Left colon (tissue), 2 donors: ENCODE measurements around the gene HIPK4. TPM values are rescaled to one million over a fixed set of nuclear protein-coding genes. Genes with fewer than 3 reads are reported as not detected.
A peak's percentile ranks its signal among the peaks of the same experiment; 100 is the strongest.
"Not testable (repeated sequence)": the region's sequence is repeated elsewhere in the genome, so short reads cannot be mapped to it uniquely, and the experiment has no call there.

Experiments used
- ATAC-seq: fragments of 200-7000 bp; cut with Tn5 transposase; one replicate; pipeline ENCODE4 v1.9.1; 2020; ENCODE audit warnings: mild to moderate bottlenecking, moderate library complexity
- DNase-seq, 2 donors: peaks; one replicate each; pipeline ENCODE4 v3.0.0-alpha.2; 2020
- intact Hi-C, 2 donors: fragments of 100-400 bp; cut with DNase I in 1 of 2; cut with micrococcal nuclease in 1 of 2; formaldehyde crosslinking; loops; one replicate each; pipeline versions ENCODE4 v1.11.2 to v1.14.0; 2022; cut with DNase I, micrococcal nuclease
- long read RNA-seq: library from polyadenylated mRNA; unstranded; transcript quantifications from one replicate; pipeline ENCODE4 v2.0.0, GENCODE V29; 2021
- total RNA-seq, 2 donors: library from RNA; stranded (reverse); fragmentation: NEBNext Ultra II Directional; extraction: Animal tissue kit (Norgen Biotek cat#: 25700); gene quantifications; one replicate each; pipeline ENCODE4 v1.2.1, GENCODE V29; 2021
- donor health status: DM: no; HTN: no; CAD: no.
- donor health status: DM: yes; HTN: yes; CAD: no.

The HIPK4 gene, protein sequence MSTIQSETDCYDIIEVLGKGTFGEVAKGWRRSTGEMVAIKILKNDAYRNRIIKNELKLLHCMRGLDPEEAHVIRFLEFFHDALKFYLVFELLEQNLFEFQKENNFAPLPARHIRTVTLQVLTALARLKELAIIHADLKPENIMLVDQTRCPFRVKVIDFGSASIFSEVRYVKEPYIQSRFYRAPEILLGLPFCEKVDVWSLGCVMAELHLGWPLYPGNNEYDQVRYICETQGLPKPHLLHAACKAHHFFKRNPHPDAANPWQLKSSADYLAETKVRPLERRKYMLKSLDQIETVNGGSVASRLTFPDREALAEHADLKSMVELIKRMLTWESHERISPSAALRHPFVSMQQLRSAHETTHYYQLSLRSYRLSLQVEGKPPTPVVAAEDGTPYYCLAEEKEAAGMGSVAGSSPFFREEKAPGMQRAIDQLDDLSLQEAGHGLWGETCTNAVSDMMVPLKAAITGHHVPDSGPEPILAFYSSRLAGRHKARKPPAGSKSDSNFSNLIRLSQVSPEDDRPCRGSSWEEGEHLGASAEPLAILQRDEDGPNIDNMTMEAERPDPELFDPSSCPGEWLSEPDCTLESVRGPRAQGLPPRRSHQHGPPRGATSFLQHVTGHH
- total RNA-seq = under 1 TPM in 1 of 2 donors, not detected in 1; 0.11 TPM
- long read RNA-seq = 0 reads

DNA sequence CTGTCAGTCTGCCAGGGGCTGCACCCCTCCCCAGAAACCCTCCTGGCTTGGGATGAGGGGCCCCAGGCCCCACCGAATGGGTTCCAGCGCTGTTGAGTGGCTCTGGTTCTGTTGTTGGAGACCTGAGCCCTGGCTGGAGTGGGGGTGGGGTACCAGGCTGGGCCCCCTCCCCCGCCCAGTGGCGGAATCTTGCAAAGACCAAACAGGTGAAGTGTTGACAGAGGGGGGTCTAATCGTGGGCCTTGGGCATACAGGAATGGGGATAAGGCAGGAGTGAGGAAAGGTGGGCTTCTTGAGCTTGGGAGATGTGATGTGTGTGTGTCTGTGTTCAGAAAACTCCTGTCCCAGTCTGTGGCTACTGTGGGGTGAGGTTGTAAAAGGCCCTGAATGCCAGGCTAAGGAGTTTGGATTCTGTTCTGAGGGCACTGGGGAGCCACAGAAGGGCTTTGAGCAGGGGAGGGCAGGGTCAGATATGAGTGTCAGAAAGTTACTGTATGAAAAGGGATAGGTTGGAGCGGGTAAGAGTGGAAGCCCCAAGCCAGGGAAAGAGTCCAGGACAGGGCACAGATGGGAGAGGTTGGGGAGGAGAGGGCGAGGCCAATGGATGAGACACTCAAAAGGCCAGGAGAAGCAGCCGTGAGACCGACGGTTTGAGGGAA lies at the start of gene HIPK4:
TSS of gene HIPK4 (minus strand) at position 98 of the 659 bp plus-strand sequence. CDS start 279 bp downstream, outside the sequence.
- ATAC-seq = no peak
- intact Hi-C loops = no loop called here
- no peak for DNase-seq

DNA sequence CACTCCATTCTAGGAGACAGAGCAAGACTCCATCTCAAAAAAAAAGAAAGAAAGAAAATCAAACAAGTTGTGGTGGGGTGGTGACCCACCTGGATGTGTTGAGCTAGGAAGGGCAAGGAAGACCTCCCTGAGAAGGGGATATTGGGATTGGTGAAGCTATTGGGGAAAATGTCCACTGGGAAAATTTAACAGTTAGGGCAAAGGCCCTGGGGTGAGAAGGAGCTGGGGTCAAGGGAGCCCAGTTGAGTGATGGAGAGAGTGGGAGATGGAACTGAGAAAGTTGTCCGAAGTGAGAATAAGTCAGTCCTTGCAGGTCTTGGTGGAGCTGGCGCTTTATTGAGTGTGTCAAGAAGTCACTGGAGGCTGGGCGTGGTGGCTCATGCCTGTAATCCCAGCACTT lies 48.3 kb upstream of the HIPK4 start:
- no peak for DNase-seq
- no peak for ATAC-seq
- intact Hi-C loops = no loop called here

DNA sequence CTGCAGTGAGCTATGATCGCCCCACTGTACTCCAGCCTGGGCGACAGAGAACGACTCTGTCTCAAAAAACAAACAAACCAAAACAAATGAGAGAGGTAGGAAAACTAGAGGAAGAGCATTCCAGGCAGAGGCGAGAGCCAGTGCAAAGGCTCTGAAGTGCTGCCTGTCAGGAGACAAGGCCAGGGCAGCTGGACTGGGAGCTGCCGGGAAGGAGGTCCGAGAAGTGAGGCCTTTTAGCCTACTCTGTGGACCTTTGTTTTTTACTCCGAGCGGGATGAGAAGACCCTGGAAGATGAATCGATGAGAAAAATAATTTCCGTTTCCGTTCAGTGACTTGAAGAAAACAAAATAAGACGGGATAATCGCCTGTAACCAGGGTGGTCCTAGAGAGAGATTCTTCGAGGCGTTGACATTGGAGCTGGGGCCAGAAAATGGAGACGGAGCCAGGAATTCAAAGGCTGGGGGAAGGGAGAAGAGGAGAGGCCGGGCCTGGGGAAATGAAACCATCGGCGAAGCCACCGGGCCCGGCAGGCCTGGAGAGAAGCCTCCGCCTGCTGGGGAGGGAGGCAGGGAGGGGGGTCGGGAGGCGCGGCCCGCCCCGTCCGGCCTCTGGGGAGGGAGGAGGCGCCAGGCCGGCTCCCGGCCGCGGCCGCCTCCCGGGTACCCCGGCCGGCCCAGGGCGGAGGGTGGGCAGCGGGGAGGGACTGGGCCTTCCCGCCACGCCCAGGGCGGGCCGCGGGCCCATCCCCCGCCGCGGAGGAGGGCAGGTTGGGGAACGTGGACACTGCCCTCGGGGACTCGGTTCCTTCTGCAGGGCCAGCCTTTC lies 43.6 kb upstream of the HIPK4 start:
- DNase-seq = peak; percentile 88 to 93
- peak; percentile 96 for ATAC-seq
- intact Hi-C loops = no loop called here

DNA sequence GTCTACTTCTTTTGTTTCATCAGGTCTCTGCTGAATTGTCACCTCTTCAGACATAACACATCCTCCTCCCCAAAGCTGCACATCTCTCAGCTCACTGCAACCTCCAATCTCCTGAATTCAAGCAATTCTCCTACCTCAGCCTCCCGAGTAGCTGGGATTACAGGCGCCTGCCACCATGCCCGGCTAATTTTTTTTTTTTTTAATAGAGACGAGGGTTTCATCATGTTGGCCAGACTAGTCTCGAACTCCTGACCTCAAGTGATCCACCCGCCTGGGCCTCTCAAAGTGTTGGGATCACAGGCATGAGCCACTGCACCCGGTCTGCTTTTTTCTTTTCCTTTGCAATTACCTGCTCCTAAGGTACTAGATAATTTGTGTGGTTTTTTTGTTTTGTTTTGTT lies 42.8 kb upstream of the HIPK4 start:
- DNase-seq, ATAC-seq, intact Hi-C loops: not testable (repeated sequence)

DNA sequence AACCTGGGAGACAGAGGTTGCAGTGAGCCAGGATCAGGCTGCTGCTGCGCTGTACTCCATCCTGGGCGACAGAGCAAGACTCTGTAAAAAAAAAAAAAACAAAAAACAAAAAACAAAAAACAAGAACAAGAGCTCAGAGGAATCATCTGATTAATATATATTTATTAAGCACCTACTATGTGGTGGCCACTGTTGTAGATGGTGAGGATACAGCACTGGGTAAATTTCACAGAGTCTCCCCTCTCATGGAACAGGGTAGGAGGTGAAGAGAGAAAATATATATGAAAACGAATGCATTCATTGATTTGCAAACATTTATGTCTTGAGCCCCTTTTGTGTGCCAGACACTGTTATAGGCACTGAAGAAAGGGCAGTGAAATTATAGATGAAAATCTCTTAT lies 41.7 kb upstream of the HIPK4 start:
- no peak for ATAC-seq
- intact Hi-C loops = no loop called here
- DNase-seq = no peak

DNA sequence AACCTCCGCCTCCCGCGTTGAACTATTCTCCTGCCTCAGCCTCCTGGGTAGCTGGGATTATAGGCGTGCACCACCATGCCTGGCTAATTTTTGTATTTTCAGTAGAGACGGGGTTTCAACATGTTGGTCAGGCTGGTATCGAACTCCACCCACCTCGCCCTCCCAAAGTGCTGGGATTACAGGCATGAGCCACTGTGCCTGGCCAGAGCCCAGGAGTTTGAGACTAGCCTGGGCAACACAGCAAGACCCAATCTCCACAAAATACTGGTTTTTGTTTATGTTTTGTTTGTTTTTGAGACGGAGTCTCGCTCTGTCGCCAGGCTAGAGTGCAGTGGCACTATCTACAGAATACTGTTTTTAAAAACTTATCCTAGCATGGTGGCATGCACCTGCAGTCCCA lies 40.3 kb upstream of the HIPK4 start:
- ATAC-seq, intact Hi-C loops, DNase-seq: not testable (repeated sequence)

DNA sequence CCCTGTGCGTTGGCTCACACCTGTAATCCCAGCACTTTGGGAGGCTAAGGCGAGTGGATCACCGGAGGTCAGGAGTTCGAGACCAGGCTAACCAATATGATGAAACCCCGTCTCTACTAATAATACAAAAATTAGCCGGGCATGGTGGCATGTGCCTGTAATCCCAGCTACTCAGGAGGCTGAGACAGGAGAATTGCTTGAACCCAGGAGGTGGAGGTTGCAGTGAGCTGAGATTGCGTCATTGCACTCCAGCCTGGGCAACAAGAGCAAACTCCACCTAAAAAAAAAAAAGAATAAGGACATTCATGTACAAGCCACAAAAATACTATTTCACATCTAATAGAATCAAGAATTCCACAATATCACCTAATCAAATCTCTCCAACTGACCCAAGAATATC lies 38.2 kb upstream of the HIPK4 start:
- not testable (repeated sequence) for ATAC-seq

DNA sequence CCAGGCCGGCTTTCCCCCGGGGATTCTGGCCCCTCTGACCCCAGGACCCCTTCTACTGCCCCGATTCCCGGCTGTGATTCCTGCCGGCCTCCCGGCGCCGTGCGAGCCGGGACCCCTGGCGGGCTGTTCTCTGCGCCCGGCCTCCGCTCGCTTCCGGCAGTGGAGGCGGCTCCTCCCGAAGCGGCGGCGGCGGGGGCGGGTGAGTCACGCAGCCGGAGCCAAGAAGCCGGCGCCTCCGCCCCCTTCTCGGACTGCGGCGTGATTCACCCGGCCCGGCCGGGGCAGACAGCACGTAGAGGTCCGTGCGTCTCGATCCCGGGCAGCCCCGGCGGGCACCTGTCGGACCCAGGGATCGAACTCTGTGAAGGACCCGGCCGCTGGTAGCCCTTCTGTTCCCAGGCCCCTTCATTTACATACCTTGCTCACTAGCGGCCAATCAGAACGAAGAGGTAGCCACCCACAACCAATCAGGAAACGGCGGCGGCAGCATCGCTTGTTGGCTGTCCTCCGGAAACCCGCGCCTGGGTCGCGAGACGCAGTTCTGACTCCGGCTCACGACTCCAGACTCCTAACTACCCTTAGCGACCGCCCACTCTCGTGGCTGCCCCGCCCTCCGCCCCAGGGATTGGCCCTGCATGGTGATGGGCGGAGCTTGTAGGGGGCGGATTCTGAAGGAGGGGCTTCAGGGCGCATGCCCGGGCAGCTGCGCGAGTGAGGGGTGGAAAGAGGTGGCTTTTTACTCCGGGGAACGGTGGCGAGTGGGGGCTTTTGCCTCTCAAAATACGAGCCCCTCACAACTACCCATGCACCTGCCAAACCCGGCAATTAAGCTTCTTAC lies 35.7 kb upstream of the HIPK4 start, which contains the start of gene SERTAD1:
TSS of gene SERTAD1 (minus strand) at position 543 of the 838 bp plus-strand sequence. CDS start 2,446 bp downstream, outside the sequence.
- intact Hi-C loops = no loop called here
- peak; percentile 81 for ATAC-seq
- DNase-seq = peak; percentile 100

More for the DNA sequence above, 38.2 kb upstream of the HIPK4 start:
- DNase-seq, intact Hi-C loops: not testable (repeated sequence)

DNA sequence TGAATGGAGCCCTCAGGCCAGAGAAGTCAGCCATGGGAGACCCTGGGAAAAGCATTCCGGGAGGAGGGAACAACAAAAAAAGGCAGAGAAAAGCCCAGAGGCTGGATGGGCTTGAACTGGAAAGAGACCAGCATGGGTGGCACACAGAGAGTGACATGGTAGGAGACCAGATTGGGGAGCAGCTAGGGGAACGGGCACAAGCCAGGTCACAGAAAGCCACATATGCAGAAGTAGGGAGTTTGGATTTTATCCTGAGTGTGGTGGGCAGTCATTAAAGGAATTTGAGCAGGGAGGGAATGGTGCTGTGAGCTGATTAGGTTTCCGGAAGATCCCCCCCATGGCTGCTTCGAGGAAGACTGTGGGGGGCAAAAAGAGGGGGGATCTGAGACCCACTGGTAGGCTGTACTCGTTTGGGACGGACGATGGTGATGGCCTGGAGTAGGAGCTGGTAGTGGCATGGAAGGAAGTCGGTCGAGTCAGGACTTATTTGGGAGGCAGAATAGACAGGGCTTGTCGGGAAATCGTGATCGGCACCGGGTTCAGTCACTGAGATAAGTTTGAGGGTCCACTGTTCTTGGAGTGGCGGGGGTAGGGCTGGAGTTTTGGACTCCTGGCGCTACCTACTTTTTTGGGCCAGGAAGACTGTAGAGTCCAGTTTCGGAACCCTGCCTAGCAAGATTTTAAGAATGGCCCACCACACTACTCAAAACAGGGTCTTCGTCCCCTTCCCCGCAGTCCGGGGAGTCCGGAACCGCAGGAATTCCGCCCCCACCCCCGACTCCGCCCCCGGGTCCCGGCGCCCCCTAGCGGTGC lies 34.9 kb upstream of the HIPK4 start:
- ATAC-seq (no peak), DNase-seq (peak in 1 of 2 donors; percentile 30)
- intact Hi-C loops = no loop called here

DNA sequence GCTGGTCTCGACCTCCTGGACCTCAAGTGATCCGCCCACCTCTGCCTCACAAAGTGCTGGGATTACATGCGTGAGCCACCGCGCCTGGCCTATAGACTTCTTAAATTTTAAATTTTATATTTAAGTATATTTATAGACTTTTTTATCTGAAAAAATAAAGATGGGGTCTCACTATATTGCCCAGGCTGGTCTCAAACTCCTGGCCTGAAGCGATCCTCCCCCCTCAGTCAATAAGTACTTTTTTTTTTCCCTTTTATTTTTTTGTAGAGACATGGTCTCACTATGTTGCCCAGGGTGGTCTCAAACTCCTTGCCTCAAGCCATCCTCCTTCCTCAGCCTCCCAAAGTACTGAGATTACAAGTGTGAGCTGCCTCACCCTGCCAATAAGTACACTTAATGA lies 34.0 kb upstream of the HIPK4 start:
- ATAC-seq = no peak
- intact Hi-C loops = no loop called here

DNA sequence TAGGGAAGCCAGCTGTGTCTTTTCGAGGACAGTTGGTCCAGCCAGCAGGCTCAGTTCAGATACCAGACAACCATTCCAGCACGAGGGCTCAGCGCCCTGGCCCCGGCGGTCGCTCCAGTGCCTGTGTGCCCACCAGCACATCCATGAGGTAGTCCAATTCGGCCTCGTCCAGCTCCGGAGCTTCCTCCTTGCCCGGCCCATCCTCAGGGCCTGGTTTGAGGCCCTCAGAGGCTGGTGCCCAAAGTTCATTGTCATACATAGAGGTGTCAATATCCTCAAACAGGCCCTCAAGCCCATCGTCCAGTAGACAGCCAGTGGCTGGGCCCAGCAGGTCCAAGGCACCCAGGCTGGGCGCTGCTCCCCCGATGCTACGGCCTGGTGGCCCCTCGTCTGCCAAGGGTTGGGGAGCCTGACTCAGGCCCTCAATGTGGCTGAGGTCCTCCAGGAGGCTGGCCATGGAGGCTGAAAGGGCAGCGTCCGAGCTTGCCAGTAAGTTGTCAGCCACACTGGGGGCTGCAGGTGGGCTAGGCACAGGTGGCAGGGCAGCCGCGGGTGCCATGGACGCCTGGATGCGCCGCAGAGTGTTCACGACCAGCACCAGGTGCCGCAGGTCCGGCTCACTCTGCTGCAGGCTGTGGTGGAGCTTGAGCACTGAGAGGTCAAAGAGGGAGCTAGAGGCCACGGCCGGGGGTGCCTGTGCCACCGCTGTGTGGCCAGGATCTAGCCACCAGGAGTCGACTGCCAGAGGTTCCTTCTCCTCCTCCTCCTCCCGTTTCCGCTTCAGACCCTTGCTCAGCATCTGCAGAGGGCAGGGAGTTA lies 33.0 kb upstream of the HIPK4 start:
- peak in 1 of 2 donors; percentile 15 for DNase-seq
- ATAC-seq = no peak
- intact Hi-C loops = no loop called here

More for the DNA sequence above, 34.0 kb upstream of the HIPK4 start:
- peak in 1 of 2 donors; percentile 18 for DNase-seq

DNA sequence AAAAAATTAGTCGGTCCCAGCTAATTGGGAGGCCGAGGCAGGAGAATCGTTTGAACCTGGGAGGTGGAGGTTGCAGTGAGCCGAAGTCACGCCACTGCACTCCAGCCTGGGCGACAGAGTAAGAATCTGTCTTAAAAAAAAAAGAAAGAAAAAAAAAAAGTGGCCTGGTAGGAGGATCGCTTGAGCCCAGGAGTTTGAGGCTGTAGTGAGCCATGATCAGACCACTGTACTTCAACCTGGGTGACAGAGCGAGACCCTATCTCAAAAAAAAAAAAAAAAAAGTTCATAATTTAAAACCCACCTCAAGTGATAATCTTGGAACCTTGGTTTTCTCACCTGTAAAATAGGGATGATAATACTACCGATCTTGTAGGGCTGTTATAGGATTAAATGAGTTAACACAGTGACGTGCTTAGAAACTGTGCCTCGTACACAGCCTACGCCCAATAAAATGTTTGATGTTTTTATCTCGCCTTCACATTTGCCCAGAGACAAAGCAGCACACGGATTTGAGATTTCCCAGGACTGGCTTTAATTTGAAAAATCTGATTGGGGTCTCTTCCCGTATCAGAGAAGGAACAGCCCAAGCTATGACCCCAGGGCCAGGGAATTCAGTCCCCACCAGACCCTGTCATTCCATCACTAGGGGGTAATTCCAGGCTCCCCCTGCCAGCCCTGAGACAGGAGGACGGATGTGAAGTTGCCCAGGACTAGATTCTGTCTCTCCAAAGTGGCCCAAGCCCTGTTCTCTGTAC lies 32.2 kb upstream of the HIPK4 start:
- no peak for DNase-seq
- ATAC-seq = no peak
- intact Hi-C loops = no loop called here

DNA sequence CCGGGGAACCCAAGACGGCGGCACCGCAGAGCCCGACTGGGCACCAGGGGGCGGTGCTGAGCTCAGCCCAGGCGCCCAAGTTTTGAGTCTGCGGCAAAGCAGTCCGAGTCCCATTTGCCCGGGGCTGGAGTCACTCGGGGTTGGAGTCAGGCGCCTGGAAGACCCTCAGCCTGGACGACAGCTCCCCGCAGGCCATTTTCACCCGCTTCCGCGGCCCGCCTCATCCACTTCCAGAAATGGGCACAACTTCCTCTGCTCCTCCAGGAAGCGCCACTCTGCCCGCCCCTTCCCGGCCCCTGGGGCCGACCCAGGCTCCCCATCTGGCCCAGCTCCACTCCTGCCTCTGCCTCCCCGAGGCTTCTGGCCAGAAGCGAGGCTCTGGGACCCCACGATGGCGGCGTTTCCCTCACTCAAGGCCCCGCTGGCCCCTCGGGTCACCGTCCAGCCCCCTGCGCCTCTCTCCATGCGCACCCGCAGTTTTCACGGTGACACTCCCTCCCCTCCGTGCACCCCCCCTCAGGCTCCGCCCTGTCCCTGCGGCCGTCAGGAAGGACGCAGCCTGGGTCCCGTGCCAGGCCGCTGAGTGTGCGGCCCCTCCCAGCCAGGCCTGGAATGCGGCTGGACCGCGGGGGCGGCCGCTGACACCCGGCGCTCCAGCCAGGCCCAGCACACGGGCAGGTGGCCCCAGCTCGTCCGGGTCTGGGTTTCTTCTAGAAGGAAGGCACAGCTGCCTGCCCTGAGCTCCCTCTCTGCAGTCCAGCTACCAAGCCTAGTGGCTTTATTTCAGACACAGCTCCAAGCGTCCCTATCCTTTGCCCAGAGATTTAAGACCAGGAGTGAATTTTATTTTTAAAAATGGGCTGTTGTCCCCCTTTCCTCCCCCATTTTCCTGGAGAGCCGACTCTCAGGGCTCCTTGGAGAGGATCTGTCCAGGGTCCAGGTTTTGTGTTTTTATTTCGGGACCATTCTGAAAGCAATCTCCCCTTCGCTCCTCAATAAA lies 31.1 kb upstream of the HIPK4 start:
- intact Hi-C loops = no loop called here
- DNase-seq (peak; percentile 94), ATAC-seq (peak; percentile 80)

DNA sequence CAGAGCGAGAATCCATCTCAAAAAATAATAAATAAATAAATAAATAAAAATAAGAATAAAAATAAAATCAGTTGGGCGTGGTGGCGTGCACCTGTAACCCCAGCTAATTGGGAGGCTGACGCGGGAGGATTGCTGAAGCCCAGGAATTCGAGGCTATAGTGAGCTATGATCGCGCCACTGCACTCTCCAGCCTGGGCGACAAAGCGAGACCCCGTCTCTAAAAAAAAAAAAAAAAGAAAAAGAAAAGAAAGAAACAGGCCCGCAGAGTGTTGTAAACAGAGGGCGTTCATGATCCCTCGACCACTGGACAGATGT lies 30.4 kb upstream of the HIPK4 start:
- intact Hi-C loops = no loop called here
- DNase-seq (no peak), ATAC-seq (no peak)

DNA sequence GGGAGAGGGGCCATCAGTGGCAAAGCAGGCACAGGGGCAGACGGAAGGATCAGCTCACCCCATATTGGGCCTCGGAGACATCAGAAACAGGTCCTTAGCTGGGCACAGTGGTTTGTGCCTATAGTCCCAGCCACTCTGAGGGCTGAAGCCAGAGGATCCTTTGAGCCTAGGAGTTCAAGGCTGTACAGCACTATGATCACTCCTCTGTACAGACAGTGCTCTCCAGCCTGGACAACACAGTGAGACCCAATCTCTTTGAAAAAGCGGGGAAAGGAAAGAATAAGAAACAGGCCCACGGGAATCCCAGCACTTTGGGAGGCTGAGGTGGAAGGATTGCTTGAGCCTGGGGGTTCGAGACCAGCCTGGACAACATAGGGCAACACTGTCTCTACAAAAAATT lies 29.8 kb upstream of the HIPK4 start:
- no peak for ATAC-seq
- DNase-seq = no peak
- intact Hi-C loops = no loop called here
